ENCODE measurements around the gene NEB. TPM values are rescaled to one million over a fixed set of nuclear protein-coding genes. Genes with fewer than 3 reads are reported as not detected.

Gene NEB
- polyA plus RNA-seq, 4 donors: 0.36 to 16.1 (median 1.2) TPM

GRCh38 chr2:151776367-151776766 is 42.1 kb upstream of the NEB start:
- DNase-seq (peak in 1 of 2 donors; percentile 40), FAIRE-seq (no peak)
- H3K9me3 ChIP-seq (ENCODE audit: control insufficient read depth in 2 of 2, insufficient read depth in 1 of 2, low read depth in 1 of 2, low read length in 1 of 2): no peaks in the 10 kb centered on the region
- no peaks in the 10 kb centered on the region for H3K4me1 ChIP-seq (ENCODE audit: control insufficient read depth in 3 of 3, insufficient read depth in 2 of 3, low read depth in 1 of 3, low read length in 2 of 3)
- no peaks in the 10 kb centered on the region for H3K27me3 ChIP-seq (ENCODE audit: control insufficient read depth in 3 of 3, insufficient read depth in 3 of 3, low read length in 3 of 3)
- WGBS, 3 donors: 94 to 100% (median 95%) methylated on average over 1 of the region's 1 CpG
- no peak overlapping the region for H3K4me3 ChIP-seq (ENCODE audit: low read depth in 1 of 3, low read length in 3 of 3)
- no peak overlapping the region for H3K27ac ChIP-seq (ENCODE audit: low read depth in 1 of 3, low read length in 2 of 3)
- H3K36me3 ChIP-seq (ENCODE audit: control insufficient read depth in 3 of 3, insufficient read depth in 2 of 3, low read depth in 1 of 3, low read length in 3 of 3): peaks cover 0 to 11% (median 0%) of the 10 kb centered on the region in 3 donors

- H3K4me1 ChIP-seq (ENCODE audit: control insufficient read depth in 3 of 3, insufficient read depth in 2 of 3, low read depth in 1 of 3, low read length in 2 of 3): no peaks in the 10 kb centered on the region
- H3K4me3 ChIP-seq (ENCODE audit: low read depth in 1 of 3, low read length in 3 of 3): no peak overlapping the region
- no peaks in the 10 kb centered on the region for H3K9me3 ChIP-seq (ENCODE audit: control insufficient read depth in 2 of 2, insufficient read depth in 1 of 2, low read depth in 1 of 2, low read length in 1 of 2)
- DNase-seq (no peak), FAIRE-seq (no peak)
- 88 to 91% (median 90%) methylated on average over 6 of the region's 6 CpGs for WGBS, 3 donors
- H3K36me3 ChIP-seq (ENCODE audit: control insufficient read depth in 3 of 3, insufficient read depth in 2 of 3, low read depth in 1 of 3, low read length in 3 of 3): peaks cover 0 to 10% (median 0%) of the 10 kb centered on the region in 3 donors
- no peak overlapping the region for H3K27ac ChIP-seq (ENCODE audit: low read depth in 1 of 3, low read length in 2 of 3)
- H3K27me3 ChIP-seq (ENCODE audit: control insufficient read depth in 3 of 3, insufficient read depth in 3 of 3, low read length in 3 of 3): no peaks in the 10 kb centered on the region
Observed at GRCh38 chr2:151775057-151775740, 40.9 kb upstream of the NEB start.

DNA sequence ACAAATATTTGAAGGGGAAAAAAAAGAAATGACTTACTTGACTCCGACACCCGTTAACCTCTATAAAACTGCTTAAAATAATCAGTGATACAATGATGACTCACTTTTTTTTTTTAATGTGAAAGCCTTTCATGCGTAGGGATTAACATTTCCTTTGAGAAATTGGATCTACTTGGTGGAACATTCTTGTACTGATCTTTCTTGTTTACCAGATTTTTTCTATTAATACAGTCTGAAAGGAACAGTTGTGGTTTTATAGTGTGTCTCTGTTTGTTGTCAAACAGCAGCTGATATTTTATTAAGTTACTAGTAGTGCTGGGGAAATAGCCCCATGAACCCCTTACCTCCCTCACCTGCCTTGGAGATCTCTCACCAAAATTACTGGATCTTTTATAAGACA is 40.2 kb upstream of the NEB start:
- no peak overlapping the region for H3K4me3 ChIP-seq (ENCODE audit: low read depth in 1 of 3, low read length in 3 of 3)
- no peaks in the 10 kb centered on the region for H3K27me3 ChIP-seq (ENCODE audit: control insufficient read depth in 3 of 3, insufficient read depth in 3 of 3, low read length in 3 of 3)
- whole genome bisulfite sequencing, 3 donors: 62 to 76% (median 64%) methylated on average over 3 of the region's 3 CpGs
- no peak for DNase-seq
- H3K4me1 ChIP-seq (ENCODE audit: control insufficient read depth in 3 of 3, insufficient read depth in 2 of 3, low read depth in 1 of 3, low read length in 2 of 3): no peaks in the 10 kb centered on the region
- H3K36me3 ChIP-seq (ENCODE audit: control insufficient read depth in 3 of 3, insufficient read depth in 2 of 3, low read depth in 1 of 3, low read length in 3 of 3): peaks cover 0 to 11% (median 0%) of the 10 kb centered on the region in 3 donors
- H3K27ac ChIP-seq (ENCODE audit: low read depth in 1 of 3, low read length in 2 of 3): no peak overlapping the region
- no peak for FAIRE-seq
- peaks cover 0 to 3% of the 10 kb centered on the region in 2 donors for H3K9me3 ChIP-seq (ENCODE audit: control insufficient read depth in 2 of 2, insufficient read depth in 1 of 2, low read depth in 1 of 2, low read length in 1 of 2)

DNA sequence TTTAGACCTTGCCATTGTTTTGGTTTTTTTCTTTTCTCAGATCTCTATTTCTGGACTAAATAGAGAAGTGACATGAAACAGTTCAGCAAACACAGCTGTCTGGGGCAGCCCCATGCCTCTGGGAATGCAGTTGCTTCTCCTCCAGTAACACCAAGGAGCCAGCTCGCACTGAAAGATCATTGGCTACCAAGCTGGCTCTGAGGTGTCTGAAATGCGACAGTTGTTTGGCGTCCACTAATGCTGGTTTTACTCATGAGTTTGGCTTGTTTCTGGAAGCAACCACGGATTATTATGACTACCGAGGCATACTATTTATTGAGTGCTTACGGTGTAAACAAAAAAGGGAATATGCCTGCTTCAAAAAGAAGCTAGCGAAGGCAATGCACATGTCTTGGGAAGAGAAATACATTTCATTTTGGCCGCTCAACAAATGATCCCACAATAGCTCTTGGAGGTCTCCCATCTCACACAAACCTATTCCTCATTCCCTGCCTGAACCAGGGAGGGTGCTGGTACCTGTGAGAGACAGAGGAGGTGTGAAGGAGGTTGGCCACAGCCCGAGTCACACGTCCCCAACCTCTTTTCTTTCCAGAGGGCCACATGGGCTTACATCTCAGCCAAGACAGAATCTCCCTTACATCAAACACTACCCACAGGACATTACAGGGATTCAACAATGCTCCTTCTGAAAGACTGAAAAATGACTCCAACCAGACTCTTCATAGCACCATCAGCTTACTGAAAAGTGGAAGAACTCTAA is 37.5 kb upstream of the NEB start:
- Histone ChIP-seq H3K4me1 (ENCODE audit: control insufficient read depth in 3 of 3, insufficient read depth in 2 of 3, low read depth in 1 of 3, low read length in 2 of 3) (no peaks in the 10 kb centered on the region), H3K27ac (ENCODE audit: low read depth in 1 of 3, low read length in 2 of 3) (no peak overlapping the region), H3K27me3 (ENCODE audit: control insufficient read depth in 3 of 3, insufficient read depth in 3 of 3, low read length in 3 of 3) (no peaks in the 10 kb centered on the region), H3K9me3 (ENCODE audit: control insufficient read depth in 2 of 2, insufficient read depth in 1 of 2, low read depth in 1 of 2, low read length in 1 of 2) (peaks cover 0 to 3% of the 10 kb centered on the region in 2 donors), H3K4me3 (ENCODE audit: low read depth in 1 of 3, low read length in 3 of 3) (no peak overlapping the region), H3K36me3 (ENCODE audit: control insufficient read depth in 3 of 3, insufficient read depth in 2 of 3, low read depth in 1 of 3, low read length in 3 of 3) (peaks cover 0 to 8% (median 0%) of the 10 kb centered on the region in 3 donors)
- FAIRE-seq (no peak), DNase-seq (no peak)
- WGBS, 3 donors: 67 to 93% (median 86%) methylated on average over 10 of the region's 10 CpGs

GRCh38 chr2:151770995-151771394 is 36.7 kb upstream of the NEB start:
- no peak for DNase-seq
- Histone ChIP-seq H3K27me3 (ENCODE audit: control insufficient read depth in 3 of 3, insufficient read depth in 3 of 3, low read length in 3 of 3) (no peaks in the 10 kb centered on the region), H3K4me3 (ENCODE audit: low read depth in 1 of 3, low read length in 3 of 3) (no peak overlapping the region), H3K27ac (ENCODE audit: low read depth in 1 of 3, low read length in 2 of 3) (no peak overlapping the region), H3K4me1 (ENCODE audit: control insufficient read depth in 3 of 3, insufficient read depth in 2 of 3, low read depth in 1 of 3, low read length in 2 of 3) (no peaks in the 10 kb centered on the region), H3K9me3 (ENCODE audit: control insufficient read depth in 2 of 2, insufficient read depth in 1 of 2, low read depth in 1 of 2, low read length in 1 of 2) (peaks cover 0 to 3% of the 10 kb centered on the region in 2 donors), H3K36me3 (ENCODE audit: control insufficient read depth in 3 of 3, insufficient read depth in 2 of 3, low read depth in 1 of 3, low read length in 3 of 3) (peaks cover 0 to 14% (median 0%) of the 10 kb centered on the region in 3 donors)
- 76 to 82% (median 78%) methylated on average over 2 of the region's 2 CpGs for WGBS, 3 donors
- no peak for FAIRE-seq

- WGBS, 3 donors: 96 to 100% (median 97%) methylated on average over 1 of the region's 1 CpG
- FAIRE-seq: no peak
Observed at GRCh38 chr2:151769606-151770005, 35.3 kb upstream of the NEB start.

DNA sequence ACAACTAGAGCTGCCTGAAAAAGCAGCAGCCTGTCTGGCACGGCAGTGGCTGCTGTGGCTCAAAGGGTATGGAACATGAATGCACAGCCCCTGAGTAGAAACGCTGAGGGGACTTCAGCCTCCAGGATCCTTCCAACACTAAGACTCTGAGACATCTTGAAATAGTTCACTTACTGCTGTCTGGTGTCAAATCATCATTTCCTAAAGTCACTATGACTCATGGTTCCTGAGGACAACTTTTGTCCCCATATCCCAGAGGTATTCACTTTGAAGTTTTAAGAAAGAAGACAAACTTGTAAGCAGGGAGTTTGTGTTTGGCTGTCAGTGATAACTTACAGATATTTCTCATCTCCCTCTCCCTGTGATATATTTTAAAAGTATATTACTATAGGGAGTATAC is 33.3 kb upstream of the NEB start:
- DNase-seq (no peak), FAIRE-seq (no peak)
- WGBS, 3 donors: 73 to 90% (median 87%) methylated on average over 2 of the region's 2 CpGs
- H3K9me3 ChIP-seq (ENCODE audit: control insufficient read depth in 2 of 2, insufficient read depth in 1 of 2, low read depth in 1 of 2, low read length in 1 of 2): peaks cover 0 to 3% of the 10 kb centered on the region in 2 donors
- H3K27ac ChIP-seq (ENCODE audit: low read depth in 1 of 3, low read length in 2 of 3): no peak overlapping the region
- no peaks in the 10 kb centered on the region for H3K4me1 ChIP-seq (ENCODE audit: control insufficient read depth in 3 of 3, insufficient read depth in 2 of 3, low read depth in 1 of 3, low read length in 2 of 3)
- H3K36me3 ChIP-seq (ENCODE audit: control insufficient read depth in 3 of 3, insufficient read depth in 2 of 3, low read depth in 1 of 3, low read length in 3 of 3): peaks cover 0 to 14% (median 0%) of the 10 kb centered on the region in 3 donors
- H3K4me3 ChIP-seq (ENCODE audit: low read depth in 1 of 3, low read length in 3 of 3): no peak overlapping the region
- no peaks in the 10 kb centered on the region for H3K27me3 ChIP-seq (ENCODE audit: control insufficient read depth in 3 of 3, insufficient read depth in 3 of 3, low read length in 3 of 3)

More at GRCh38 chr2:151769606-151770005, 35.3 kb upstream of the NEB start:
- Histone ChIP-seq H3K4me1 (ENCODE audit: control insufficient read depth in 3 of 3, insufficient read depth in 2 of 3, low read depth in 1 of 3, low read length in 2 of 3) (no peaks in the 10 kb centered on the region), H3K9me3 (ENCODE audit: control insufficient read depth in 2 of 2, insufficient read depth in 1 of 2, low read depth in 1 of 2, low read length in 1 of 2) (peaks cover 0 to 3% of the 10 kb centered on the region in 2 donors), H3K36me3 (ENCODE audit: control insufficient read depth in 3 of 3, insufficient read depth in 2 of 3, low read depth in 1 of 3, low read length in 3 of 3) (peaks cover 0 to 12% (median 0%) of the 10 kb centered on the region in 3 donors), H3K27me3 (ENCODE audit: control insufficient read depth in 3 of 3, insufficient read depth in 3 of 3, low read length in 3 of 3) (no peaks in the 10 kb centered on the region), H3K27ac (ENCODE audit: low read depth in 1 of 3, low read length in 2 of 3) (no peak overlapping the region), H3K4me3 (ENCODE audit: low read depth in 1 of 3, low read length in 3 of 3) (no peak overlapping the region)
- no peak for DNase-seq

DNA sequence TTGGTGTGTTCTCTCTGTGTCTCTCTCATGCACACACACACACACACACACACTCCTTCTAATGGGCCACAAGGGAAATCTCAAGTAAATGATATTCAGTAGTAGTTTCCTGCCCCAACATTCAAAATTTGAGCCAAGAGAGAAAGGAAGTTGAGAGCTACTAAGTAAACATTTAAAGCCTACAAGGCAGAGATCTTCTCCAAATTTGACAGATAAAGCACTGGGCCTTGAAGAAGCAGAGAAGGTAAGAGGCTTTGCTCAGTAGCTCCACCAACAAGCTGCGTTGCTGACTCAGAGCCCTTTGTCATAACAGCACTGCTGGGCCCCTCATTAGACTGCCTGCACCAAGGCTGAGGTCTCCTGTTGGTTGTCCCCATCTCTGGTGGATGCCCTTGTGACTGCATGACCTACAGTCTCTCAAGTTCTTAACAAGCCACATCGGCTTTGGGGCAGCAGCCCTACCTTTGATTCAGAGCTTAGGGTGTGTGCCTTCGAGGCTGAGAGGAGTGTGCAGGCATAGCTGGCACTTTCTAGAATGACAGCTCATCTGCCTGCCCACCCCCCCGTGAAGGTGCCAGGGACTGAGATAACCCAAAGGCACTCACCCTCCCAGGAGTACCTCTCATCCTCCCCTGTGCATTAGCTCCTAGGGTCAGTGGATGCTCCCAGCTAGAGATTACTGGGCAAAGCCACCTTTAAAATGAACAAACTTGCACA is 32.3 kb upstream of the NEB start:
- Histone ChIP-seq H3K9me3 (ENCODE audit: control insufficient read depth in 2 of 2, insufficient read depth in 1 of 2, low read depth in 1 of 2, low read length in 1 of 2) (peaks cover 0 to 3% of the 10 kb centered on the region in 2 donors), H3K4me1 (ENCODE audit: control insufficient read depth in 3 of 3, insufficient read depth in 2 of 3, low read depth in 1 of 3, low read length in 2 of 3) (no peaks in the 10 kb centered on the region), H3K4me3 (ENCODE audit: low read depth in 1 of 3, low read length in 3 of 3) (no peak overlapping the region), H3K36me3 (ENCODE audit: control insufficient read depth in 3 of 3, insufficient read depth in 2 of 3, low read depth in 1 of 3, low read length in 3 of 3) (peaks cover 0 to 17% (median 0%) of the 10 kb centered on the region in 3 donors), H3K27ac (ENCODE audit: low read depth in 1 of 3, low read length in 2 of 3) (no peak overlapping the region), H3K27me3 (ENCODE audit: control insufficient read depth in 3 of 3, insufficient read depth in 3 of 3, low read length in 3 of 3) (no peaks in the 10 kb centered on the region)
- 69 to 82% (median 70%) methylated on average over 4 of the region's 4 CpGs for WGBS, 3 donors
- DNase-seq (no peak), FAIRE-seq (no peak)
